Astrocyte (in vitro differentiated cells and primary cell): Measurements from ENCODE around the gene PTPN6.

Experiments used
- CTCF ChIP-seq: IDR thresholded peaks from 2 replicates; pipeline ENCODE4 v1.5.1; 2011; ENCODE audit warnings: low read depth, mild to moderate bottlenecking, inconsistent platforms, low read length, moderate library complexity; ENCODE audit not compliant: insufficient read depth
- EZH2 ChIP-seq: IDR thresholded peaks from 2 replicates; pipeline ENCODE4 v1.6.1; 2012; ENCODE audit warnings: mild to moderate bottlenecking, low read length, inconsistent platforms; ENCODE audit not compliant: insufficient read depth

GRCh38 chr12:7005311-7005710, 54.2 kb downstream of the PTPN6 start:
- TF ChIP-seq CTCF: no peak
- TF ChIP-seq EZH2: no peak
